ENCODE results near the gene ACTRT2.

- TF ChIP-seq CTCF (IDR thresholded peaks at IDR 0.05) (no peak), POLR2A (IDR thresholded peaks at IDR 0.05) (no peak)
Measured at GRCh38 chr1:2989976-2990375, 31.3 kb upstream of the ACTRT2 start.
